Heart right ventricle (tissue), 16 donors: ENCODE measurements around the gene UGT8. TPM values are rescaled to one million over a fixed set of nuclear protein-coding genes. Genes with fewer than 3 reads are reported as not detected.

Experiments
- ATAC-seq, 8 donors: fragments of 200-7000 bp; cut with Tn5 transposase; one replicate each; pipeline ENCODE4 v1.9.1; 2020; ENCODE audit warnings: mild to moderate bottlenecking in 8 of 8, moderate library complexity in 8 of 8, moderate number of reproducible peaks in 1 of 8
- DNase-seq, 2 donors: peaks; one replicate each; pipeline ENCODE4 v3.0.0-alpha.2; 2020
- H3K27ac ChIP-seq, 10 donors: fragments of 200-600 bp; sonication (generic) in 2 of 10; one replicate each; pipeline versions ENCODE4 v1.5.0 to v1.8.0; 2020 to 2022; ENCODE audit warnings: mild to moderate bottlenecking in 3 of 10
- H3K27me3 ChIP-seq, 7 donors: fragments of 200-600 bp; one replicate each; pipeline ENCODE4 v1.8.0; 2021 to 2022; ENCODE audit warnings: mild to moderate bottlenecking in 2 of 7
- H3K36me3 ChIP-seq, 9 donors: fragments of 200-600 bp; sonication (generic) in 1 of 9; one replicate each; pipeline versions ENCODE4 v1.5.0 to v1.8.0; 2020 to 2022; ENCODE audit warnings: mild to moderate bottlenecking in 2 of 9
- H3K4me1 ChIP-seq, 9 donors: fragments of 200-600 bp; sonication (generic) in 1 of 9; one replicate each; pipeline versions ENCODE4 v1.5.0 to v1.8.0; 2020 to 2022; ENCODE audit warnings: mild to moderate bottlenecking in 4 of 9
- H3K4me3 ChIP-seq, 10 donors: fragments of 200-600 bp; sonication (generic) in 2 of 10; one replicate each; pipeline versions ENCODE4 v1.5.0 to v1.8.0; 2020 to 2022; ENCODE audit warnings: mild to moderate bottlenecking in 7 of 10, moderate library complexity in 2 of 10
- H3K9me3 ChIP-seq, 11 donors: fragments of 200-600 bp in 10 of 11; sonication (generic) in 2 of 11; one replicate each; pipeline versions ENCODE4 v1.5.0 to v1.8.0; 2013 to 2022; ENCODE audit warnings: mild to moderate bottlenecking in 2 of 11, control low read depth in 1 of 11, moderate library complexity in 1 of 11
- WGBS, 2 donors: extraction: QIAGEN DNeasy Blood & Tissue Kit; methylation state at CpG; one replicate each; pipeline ENCODE4 v1.1.7; 2013; ENCODE audit warnings: inconsistent platforms in 1 of 2; 5-methylcytosine and 5-hydroxymethylcytosine counted together
- intact Hi-C, 10 donors: fragments of 100-400 bp; cut with DNase I; formaldehyde crosslinking; loops; one replicate each; pipeline versions ENCODE4 v1.11.1 to v1.14.2; 2022
- polyA plus RNA-seq, 2 donors: library from polyadenylated mRNA; stranded (reverse); fragments of 200-250 nt; gene quantifications; one replicate each; pipeline ENCODE4 v1.2.3, GENCODE V29; 2013
- total RNA-seq, 10 donors: library from RNA; stranded (reverse); fragmentation: NEBNext Ultra II Directional in 3 of 10; extraction: Animal tissue kit (Norgen Biotek cat#: 25700) in 3 of 10; gene quantifications; one replicate each; pipeline versions ENCODE4 v1.2.1 to v1.2.4, GENCODE V29; 2021 to 2023
- TF ChIP-seq, protein P1 (sequence below), 9 donors: fragments of 200-600 bp; sonication (generic) in 2 of 9; IDR thresholded peaks; one replicate each; pipeline versions ENCODE4 v1.5.0 to v1.8.0; 2021 to 2022; ENCODE audit warnings: antibody characterized with exemption in 9 of 9, mild to moderate bottlenecking in 5 of 9, moderate library complexity in 1 of 9
- donor health status: Arrhythmogenic right ventricular cardiomyopathy.
- donor health status: ischemic (EF 13 %, LVEDD 7.1; RV severe dilation, severe dysfunction).
- donor health status: healthy with polysubstance abuse.
- donor health status: DM: no; HTN: yes; CAD: no.
- donor health status: DM: no; HTN: no; CAD: no.
- donor health status: ischemic (EF 25% LVEDD 6.9; RV normal size, moderate dysfunction).
- donor health status: ischemic (EF 25% LVEDD 5.7; RV mildly dilated, moderate dysfunction).
- donor health status: healthy.
- donor health status: DM: yes; HTN: yes; CAD: no.
- donor health status: Ischemic cardiomyopathy.
- donor health status: ischemic (EF 35%, LVEDD 5.7; RV mildly dilated, moderate dysfunction).
- donor health status: nonischemic (EF 11% LVEDD 7.7; RV severe dilation, severe dysfunction).
- donor health status: DM: yes; HTN: yes; CAD: no.
- donor health status: PGD.
- donor health status: ischemic (EF 29% LVEDD 5.4; RV normal size, mild dysfunction).
- donor health status: nonischemic (EF 23%, LVEDD 6.1; RV moderate dilation, normal function).

Gene UGT8
- total and polyA plus RNA-seq, 12 donors = 0.04 to 0.13 (median 0.09) TPM; not detected in 9

DNA sequence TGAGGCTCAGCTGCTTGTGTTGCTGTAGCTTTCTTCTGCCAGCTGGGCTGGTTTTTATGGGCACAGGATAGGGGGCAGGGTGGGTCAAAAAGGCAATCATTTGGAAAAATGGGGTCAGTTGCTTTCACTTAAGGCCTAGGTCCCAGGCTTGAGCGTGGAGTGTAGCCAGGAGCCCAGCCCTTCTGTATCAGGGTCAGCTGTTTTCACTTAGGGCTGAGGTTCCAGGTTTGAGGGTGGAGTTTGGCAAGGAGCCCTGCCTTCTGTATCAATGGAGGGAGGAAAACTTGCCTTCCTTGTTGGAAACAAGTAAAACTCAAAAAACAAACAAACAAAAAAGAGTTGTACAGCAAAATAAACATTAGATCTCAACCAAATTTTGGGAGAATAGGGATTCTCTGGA, 37.0 kb upstream of the UGT8 start:
- H3K4me1 ChIP-seq = no peaks in the 10 kb centered on the region
- H3K36me3 ChIP-seq = no peaks in the 10 kb centered on the region
- ATAC-seq (no peak), DNase-seq (no peak)
- H3K27ac ChIP-seq = no peak overlapping the region
- H3K27me3 ChIP-seq = no peaks in the 10 kb centered on the region
- 51 to 71% methylated on average over 1 of the region's 1 CpG for WGBS, 2 donors
- intact Hi-C loops = no loop called here
- H3K4me3 ChIP-seq = no peak overlapping the region
- TF ChIP-seq, protein P1, sequence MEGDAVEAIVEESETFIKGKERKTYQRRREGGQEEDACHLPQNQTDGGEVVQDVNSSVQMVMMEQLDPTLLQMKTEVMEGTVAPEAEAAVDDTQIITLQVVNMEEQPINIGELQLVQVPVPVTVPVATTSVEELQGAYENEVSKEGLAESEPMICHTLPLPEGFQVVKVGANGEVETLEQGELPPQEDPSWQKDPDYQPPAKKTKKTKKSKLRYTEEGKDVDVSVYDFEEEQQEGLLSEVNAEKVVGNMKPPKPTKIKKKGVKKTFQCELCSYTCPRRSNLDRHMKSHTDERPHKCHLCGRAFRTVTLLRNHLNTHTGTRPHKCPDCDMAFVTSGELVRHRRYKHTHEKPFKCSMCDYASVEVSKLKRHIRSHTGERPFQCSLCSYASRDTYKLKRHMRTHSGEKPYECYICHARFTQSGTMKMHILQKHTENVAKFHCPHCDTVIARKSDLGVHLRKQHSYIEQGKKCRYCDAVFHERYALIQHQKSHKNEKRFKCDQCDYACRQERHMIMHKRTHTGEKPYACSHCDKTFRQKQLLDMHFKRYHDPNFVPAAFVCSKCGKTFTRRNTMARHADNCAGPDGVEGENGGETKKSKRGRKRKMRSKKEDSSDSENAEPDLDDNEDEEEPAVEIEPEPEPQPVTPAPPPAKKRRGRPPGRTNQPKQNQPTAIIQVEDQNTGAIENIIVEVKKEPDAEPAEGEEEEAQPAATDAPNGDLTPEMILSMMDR (IDR thresholded peaks at IDR 0.05) = no peak
- H3K9me3 ChIP-seq = peaks cover 0 to 33% (median 8%) of the 10 kb centered on the region in 11 donors

DNA sequence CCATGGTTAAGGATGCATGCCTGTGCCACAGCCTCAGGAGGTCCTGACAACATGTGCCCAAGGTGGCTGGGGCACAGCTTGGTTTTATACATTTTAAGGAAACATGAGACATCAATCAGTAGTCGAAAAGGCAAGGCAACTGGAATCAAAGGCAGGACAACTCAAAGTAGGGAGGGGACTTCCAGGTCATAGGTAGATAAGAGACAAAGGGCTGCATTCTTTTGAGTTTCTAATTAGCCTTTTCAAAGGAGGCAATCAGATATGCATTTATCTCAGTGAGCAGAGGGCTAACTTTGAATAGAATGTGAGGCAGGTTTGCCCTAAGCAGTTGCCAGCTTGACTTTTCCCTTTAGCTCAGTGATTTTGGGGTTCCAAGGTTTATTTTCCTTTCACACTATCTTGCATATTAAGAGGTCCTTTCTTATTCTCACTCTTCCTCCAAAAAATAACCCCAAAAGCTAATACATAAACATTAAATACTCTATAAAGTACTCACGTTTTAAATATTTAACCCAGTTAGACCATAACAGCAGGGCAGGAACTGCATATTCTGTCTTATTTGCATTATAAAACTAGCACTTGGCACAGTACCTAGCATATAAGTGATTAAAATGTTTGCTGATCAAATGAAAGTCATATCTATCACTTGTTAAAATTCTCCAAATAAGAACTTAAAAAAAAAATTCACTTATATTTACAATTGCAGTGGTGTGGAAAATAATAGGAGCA, 36.3 kb upstream of the UGT8 start:
- TF ChIP-seq, protein P1 (IDR thresholded peaks at IDR 0.05) = no peak
- ATAC-seq (no peak), DNase-seq (no peak)
- H3K36me3 ChIP-seq = no peaks in the 10 kb centered on the region
- 41 to 43% methylated on average over 2 of the region's 2 CpGs for WGBS, 2 donors
- intact Hi-C loops = no loop called here
- no peak overlapping the region for H3K4me3 ChIP-seq
- H3K4me1 ChIP-seq = no peaks in the 10 kb centered on the region
- H3K9me3 ChIP-seq = peaks cover 0 to 27% (median 8%) of the 10 kb centered on the region in 11 donors
- H3K27me3 ChIP-seq = no peaks in the 10 kb centered on the region
- H3K27ac ChIP-seq = no peak overlapping the region

DNA sequence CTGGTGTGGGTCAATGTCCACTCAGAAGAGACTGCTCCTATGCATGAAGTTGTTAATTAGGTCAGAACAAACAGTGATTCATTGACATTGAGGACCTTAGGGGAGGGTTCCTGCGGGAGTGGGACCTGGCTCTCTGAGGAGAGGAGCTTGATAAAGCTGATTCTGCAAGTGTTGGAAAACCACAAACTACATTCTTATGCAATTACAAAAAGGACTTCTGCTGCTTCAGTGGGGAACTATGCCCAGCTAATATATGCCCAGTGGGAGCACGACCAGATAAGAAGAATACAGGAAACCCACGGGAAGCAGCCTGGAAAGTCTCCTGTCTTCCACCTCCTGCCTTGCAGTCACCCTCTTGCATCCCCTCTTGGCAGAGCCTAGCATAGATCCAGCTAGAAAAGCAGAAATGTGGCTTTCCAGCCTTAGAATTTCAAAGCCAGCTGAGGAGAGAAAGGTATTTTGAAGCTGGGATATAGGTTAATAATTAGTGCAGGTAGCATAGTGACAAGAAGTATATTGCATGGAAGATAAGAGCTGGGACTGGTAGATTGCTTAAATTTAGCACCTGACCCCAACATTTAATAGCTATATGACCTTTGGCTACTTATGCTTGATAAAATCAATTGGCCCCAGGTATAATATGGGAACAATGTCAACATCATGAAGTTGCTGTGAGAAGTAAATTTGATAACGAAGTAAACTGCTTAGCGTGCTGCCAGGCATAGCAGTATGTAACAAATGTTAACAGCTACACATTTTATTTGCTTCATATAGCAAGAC, 34.9 kb upstream of the UGT8 start:
- Histone ChIP-seq H3K27me3 (no peaks in the 10 kb centered on the region), H3K27ac (no peak overlapping the region), H3K4me3 (no peak overlapping the region), H3K9me3 (peaks cover 0 to 15% (median 4%) of the 10 kb centered on the region in 11 donors), H3K36me3 (no peaks in the 10 kb centered on the region), H3K4me1 (no peaks in the 10 kb centered on the region)
- 50 to 51% methylated on average over 5 of the region's 5 CpGs for WGBS, 2 donors
- ATAC-seq (no peak), DNase-seq (no peak)
- TF ChIP-seq, protein P1 (IDR thresholded peaks at IDR 0.05) = no peak
- intact Hi-C loops = no loop called here

DNA sequence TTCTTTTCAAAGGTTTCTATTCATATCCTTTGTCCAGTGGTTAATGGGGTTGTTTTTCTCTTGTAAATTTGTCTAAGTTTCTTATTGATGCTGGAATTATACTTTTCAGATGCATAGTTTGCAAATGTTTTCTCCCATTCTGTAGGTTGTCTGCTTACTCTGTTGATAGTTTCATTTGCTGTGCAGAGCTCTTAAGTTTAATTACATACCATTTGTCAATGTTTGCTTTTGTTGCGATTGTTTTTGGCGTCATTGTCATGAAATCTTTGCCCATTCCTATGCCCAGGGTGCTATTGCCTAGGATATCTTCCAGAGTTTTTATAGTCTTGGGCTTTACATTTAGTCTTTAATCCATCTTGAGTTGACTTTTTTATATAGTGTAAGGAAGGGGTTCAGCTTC, 21.2 kb upstream of the UGT8 start:
- Histone ChIP-seq H3K27ac (no peak overlapping the region), H3K9me3 (peaks cover 0 to 18% (median 0%) of the 10 kb centered on the region in 11 donors), H3K27me3 (peaks cover 0 to 4% (median 0%) of the 10 kb centered on the region in 7 donors), H3K4me3 (no peak overlapping the region), H3K36me3 (no peaks in the 10 kb centered on the region), H3K4me1 (no peaks in the 10 kb centered on the region)
- TF ChIP-seq, protein P1 (IDR thresholded peaks at IDR 0.05) = no peak
- 87 to 93% methylated on average over 2 of the region's 2 CpGs for WGBS, 2 donors
- no peak for DNase-seq
- ATAC-seq = no peak
- intact Hi-C loops = no loop called here
